ENCODE data around the gene SNAP25.

The SNAP25 gene

DNA sequence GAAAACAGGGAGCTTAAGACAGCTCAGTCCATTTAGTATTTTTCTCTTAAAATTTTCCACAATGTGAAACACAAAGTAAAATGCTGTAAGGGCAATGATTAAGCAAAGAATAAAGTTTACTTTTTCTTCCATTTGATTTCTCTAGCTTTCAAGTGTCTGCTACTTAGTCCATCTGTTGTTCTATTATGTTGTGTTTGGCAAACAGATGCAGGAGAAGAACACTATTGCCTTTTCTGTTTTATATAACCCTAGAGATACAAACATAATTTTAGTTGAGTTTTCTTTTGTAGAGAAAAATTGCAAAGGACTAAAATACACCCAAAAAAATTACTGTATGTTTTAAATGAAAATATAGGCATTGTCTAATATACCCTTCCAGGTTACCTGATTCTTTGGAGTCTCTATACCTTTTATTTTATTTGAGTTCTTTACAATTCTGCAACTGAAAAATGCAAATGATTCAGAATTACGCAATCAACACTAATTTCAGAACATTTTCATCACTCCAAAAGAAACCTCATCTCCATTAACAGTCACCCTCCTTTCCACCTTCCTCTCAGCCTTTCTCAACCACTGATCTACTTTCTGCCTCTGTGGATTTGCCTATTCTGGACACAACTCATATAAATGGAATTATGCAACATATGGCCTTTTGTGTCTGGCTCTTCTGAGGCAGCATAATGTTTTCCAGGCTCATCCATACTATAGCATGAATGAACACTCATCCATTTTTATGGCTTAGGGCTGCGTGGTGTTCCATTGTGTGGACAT lies 118.5 kb downstream of the SNAP25 start:
- no peak for DNase-seq

DNA sequence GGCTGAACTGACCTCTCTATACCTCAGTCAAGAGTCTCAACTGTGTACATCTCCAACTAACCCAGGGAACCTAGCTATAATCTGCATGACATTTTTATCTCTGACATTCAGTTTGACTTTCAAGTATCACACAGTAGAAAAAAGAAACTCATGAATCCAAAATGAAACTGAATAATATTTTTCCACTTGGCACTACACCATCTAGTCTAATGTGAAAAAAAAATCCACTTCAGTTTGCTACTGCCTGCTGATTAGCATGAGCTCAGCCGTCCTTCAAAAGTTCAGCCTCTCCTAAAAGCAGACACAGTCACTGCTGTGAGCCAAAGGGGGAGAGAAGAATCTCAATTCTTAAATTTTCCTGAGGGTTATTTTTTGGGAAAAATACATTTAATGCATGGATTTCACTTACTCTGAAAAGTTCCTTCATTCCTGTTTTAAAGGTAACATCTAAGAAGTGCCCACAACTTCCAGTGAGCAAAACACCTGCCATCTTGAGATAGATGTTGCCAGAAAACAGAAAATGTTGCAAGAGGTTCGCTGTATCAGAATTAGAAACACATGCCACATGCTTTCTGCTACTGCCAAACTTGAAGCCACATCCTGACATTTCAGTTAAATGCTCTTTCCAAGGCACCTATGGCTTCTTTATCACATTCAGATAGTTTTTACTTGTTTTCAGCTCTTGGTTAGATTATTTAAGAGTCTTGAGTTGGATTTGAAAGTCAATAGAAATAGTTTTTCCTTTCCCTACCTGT lies 120.0 kb downstream of the SNAP25 start:
- DNase-seq: peak in 1 of 5 experiments; percentile 24

DNA sequence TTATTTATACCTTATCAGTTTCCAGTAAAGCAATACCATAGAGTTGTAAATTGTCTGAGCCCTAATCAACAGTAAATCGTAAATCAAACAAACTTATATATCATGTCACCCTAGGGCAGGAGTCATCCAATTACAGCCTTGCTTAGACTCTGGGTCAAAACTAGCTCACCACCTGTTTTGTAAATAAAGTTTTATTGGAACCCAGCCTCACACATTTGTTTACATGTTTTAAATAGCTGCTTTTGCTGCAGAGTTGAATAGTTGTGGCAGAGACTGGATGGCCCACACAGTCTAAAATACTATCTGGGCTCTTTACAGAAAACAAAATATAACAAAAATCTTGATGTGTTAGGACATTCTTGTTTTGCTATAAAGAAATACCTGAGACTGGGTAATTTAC lies 121.0 kb downstream of the SNAP25 start:
- DNase-seq: no peak

DNA sequence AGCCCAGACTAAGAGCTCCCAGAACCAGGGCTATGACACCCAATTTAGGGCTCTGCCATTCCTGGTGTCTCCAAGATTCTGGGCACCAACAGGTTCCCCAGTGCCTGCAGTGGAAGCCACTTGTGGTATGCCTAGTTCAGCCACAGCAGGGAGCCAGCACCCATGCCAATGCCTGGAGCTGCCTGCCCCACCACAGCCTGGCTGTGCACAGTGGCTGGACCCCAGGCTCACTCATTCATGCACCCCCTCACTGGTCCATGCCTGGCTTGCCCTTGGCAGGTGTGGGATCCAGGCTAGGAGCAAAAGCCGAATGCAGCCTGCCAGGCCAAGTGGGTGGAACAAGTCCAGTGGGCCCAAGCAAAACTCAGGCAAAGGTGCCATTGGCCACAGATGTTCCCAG lies 123.5 kb downstream of the SNAP25 start:
- DNase-seq: no peak

DNA sequence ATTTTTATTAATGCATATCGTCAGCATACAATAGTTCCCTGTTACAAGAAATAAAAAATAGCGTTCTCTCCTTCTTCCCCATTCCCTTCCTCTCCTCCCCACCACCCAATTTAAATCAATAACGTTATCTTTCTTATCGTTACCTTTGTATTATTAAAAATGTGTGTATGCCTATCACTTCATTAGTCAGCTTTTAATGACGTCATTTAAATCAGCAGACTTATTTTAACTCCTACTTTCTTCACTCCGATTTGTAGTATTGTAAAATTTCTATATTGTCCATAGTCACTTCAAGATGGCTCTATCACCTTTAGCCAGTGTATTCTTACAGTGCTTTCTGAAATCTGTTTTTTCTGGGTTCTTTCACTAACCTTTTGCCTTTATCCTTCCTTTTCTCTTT lies 126.3 kb downstream of the SNAP25 start:
- no peak for DNase-seq

DNA sequence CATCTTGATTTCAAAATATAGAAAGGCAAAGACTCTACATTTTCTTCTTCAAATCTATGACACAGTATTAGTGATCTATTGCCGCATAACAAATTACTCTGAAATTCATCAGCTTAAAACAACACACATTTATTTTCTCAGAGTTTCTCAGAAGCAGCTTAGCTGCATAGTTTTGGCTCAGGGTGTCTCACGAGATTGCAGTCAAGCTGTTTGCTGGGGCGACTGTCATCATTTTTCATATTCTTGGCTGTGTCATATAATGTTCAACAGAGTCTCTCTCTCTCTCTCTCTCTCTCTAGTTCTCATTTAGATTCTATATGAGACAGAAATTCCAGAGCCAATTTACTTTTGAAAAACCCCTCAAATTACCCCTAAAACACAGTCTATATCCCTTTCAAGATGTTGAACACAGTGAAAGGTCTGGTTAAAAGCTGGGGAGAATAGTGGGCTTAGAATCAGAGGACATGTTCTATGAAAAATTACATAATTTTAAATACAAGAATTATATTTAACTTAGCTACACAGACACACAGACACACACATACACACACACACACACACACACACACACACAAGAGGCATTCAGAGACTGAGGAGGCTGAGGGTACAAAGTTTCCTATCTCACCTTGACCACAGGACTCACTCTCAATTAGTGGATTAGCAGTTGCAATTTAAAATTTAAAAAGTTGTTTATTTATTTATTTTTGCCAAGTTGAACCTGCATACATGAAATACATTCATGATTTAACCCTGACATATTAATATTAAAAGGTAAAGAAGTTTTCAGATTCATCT lies 128.7 kb downstream of the SNAP25 start:
- DNase-seq: no peak

DNA sequence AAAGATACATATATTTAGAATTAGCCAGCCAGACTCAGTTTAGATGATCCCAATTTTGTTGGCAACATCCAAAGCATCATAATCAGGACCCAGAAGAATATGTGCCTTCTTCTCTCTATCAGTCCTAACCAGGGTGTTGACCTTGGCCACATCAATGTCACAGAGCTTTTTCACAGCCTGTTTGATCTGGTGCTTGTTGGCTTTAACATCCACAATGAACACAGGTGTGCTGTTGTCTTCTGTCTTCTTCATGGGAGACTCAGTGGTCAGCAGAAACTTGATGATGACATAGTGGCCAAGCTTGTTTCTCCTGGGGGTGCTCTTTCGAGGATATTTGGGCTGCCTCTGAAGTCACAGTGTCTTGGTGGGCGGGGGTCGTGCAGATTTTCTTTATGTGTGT lies 130.5 kb downstream of the SNAP25 start:
- no peak for DNase-seq

DNA sequence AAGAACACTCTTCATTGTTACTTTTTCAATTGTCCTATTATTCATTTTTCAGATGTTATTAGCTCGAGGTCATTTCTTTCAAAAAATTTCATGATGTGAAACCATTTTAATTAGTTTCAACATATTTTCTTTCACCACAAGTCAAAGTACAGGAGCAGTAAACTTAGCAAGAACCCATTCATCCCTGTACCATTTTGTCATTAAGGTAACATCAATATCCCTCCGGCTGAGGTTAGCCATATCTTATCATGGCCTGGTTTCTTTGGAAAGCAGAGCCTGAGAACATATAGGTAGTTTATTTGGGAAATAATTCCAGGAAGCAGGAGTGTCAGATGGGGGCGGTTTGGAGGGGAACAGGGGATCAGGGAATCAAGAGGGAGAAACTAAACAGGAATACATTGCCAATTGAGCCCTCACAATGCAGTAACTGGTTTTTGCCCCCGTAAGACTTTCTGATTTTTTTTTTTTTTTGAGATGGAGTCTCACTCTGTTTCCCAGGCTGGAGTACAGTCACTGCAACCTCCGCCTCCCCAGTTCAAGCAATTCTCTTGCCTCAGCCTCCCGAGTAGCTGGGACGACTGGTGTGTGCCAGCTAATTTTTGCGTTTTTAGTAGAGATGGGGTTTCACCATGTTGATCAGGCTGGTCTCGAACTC lies 131.7 kb downstream of the SNAP25 start:
- no peak for DNase-seq

DNA sequence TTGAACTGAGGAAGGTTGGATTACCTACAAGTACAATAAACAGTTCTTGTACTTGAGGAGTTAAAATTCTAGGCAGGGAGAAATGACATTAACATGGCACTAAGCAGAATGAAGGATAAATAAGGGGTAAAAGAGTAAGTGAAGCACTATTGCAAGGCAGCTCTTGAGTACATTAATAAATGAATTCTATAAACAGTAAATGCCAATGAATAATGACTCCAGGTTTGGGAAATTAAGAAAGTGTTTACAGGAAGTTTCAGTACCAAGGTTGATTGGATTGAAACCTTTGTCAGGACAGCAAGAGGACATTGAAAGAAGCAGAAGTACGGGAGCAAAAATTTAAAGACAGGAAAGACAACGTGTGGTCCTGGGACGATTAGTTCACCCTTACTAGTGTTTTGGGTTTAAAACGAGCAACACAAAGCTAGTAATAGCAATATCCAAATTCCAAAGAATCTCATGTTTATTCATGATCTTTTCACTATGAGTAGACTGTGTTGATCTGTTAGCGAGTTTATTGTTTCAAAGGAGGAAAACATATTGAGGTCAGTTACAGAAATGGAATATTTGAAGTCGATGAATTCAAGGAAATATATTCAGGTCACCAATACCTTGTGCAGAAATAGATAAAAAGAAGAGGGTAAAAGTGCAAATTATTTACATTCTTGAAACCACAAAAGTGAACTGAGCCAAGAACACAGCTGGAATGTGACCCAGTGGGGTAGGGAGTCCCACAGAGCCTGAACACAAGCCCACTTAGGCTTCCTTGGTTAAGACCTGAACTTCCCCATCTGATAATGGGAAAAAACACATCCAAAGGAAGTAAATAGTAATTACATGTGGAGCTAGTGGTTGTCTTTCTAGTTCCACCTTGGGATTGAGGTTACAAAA lies 134.5 kb downstream of the SNAP25 start:
- peak in 1 of 5 experiments; percentile 45 for DNase-seq

DNA sequence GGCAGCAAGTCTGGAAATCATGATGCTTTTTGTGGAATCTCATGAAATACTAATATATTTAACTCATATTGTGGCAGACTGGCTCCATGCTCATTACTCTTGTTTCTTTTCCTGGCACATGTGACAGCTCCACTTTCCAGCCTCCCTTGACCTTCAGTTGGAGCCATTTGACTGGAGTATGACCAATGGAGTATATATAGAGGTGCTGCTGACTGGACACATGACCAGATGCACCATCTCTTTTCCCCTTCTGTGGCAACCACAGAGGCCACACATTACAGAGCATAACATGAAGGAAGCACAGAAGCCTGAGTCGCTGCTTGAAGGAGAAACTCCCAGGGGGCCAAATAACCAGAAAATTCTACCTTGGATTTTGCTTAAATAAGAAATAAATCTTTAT lies 138.0 kb downstream of the SNAP25 start:
- no peak for DNase-seq

Measured in T-helper 2 cell (primary cell).